Measurements from ENCODE around the gene SYNGR2.

Gene SYNGR2

GRCh38 chr17:78128551-78129350 lies 39.6 kb upstream of the SYNGR2 start, which contains the start of gene TMC6:
TSS of gene TMC6 (minus strand) at chr17:78128755. CDS start at chr17:78126832, 1,923 bp downstream.
- POLR2A ChIA-PET, result interaction anchor here (0.7 to 1.5 kb wide), 3 partner anchors 18 to 602 kb away, joined by 3 to 4 read pairs (median 4); no protein-coding TSS in a partner anchor
- CTCF ChIA-PET, result interaction anchor here (0.6 to 1.5 kb wide), 4 partner anchors 8 to 41 kb away, joined by 3 to 10 read pairs (median 4); no protein-coding TSS in a partner anchor
- DNase-seq (ENCODE audit: extremely low spot score), result peak; percentile 89
- TF ChIP-seq CTCF (IDR thresholded peaks at IDR 0.05; ENCODE audit: control extremely low read depth, extremely low read depth, low read depth, missing control alignments), result no peak

GRCh38 chr17:78129351-78130089 lies 38.9 kb upstream of the SYNGR2 start:
- ChIA-PET CTCF (interaction anchor here (0.9 to 1.7 kb wide), 4 partner anchors 29 to 126 kb away, joined by 3 to 9 read pairs (median 3); no protein-coding TSS in a partner anchor), POLR2A (interaction anchor here (0.7 kb wide), 1 partner anchor 601 kb away, joined by 4 read pairs; no protein-coding TSS in a partner anchor)
- no peak for DNase-seq (ENCODE audit: extremely low spot score)
- TF ChIP-seq CTCF (IDR thresholded peaks at IDR 0.05; ENCODE audit: control extremely low read depth, extremely low read depth, low read depth, missing control alignments), result no peak

- TF ChIP-seq CTCF (IDR thresholded peaks at IDR 0.05; ENCODE audit: control extremely low read depth, extremely low read depth, low read depth, missing control alignments), result no peak
- ChIA-PET CTCF (interaction anchor here (0.9 to 1.7 kb wide), 4 partner anchors 29 to 126 kb away, joined by 3 to 9 read pairs (median 3); no protein-coding TSS in a partner anchor), POLR2A (no interaction called here)
- no peak for DNase-seq (ENCODE audit: extremely low spot score)
These were observed 38.3 kb upstream of the SYNGR2 start for GRCh38 chr17:78130090-78130436.

GRCh38 chr17:78130437-78131101 lies 37.8 kb upstream of the SYNGR2 start, which contains the start of gene TMC8:
TSS of gene TMC8 (plus strand) at chr17:78130771. CDS start at chr17:78131589, 818 bp downstream.
- ChIA-PET CTCF (interaction anchor here (0.9 to 1.7 kb wide), 4 partner anchors 28 to 125 kb away, joined by 3 to 9 read pairs (median 3); no protein-coding TSS in a partner anchor), POLR2A (interaction anchor here (0.6 to 0.7 kb wide), 2 partner anchors 10 to 25 kb away, joined by 4 to 6 read pairs; no protein-coding TSS in a partner anchor)
- TF ChIP-seq CTCF (IDR thresholded peaks at IDR 0.05; ENCODE audit: control extremely low read depth, extremely low read depth, low read depth, missing control alignments), result no peak
- peak; percentile 69 for DNase-seq (ENCODE audit: extremely low spot score)

GRCh38 chr17:78131172-78132083 lies 37.0 kb upstream of the SYNGR2 start:
- ChIA-PET CTCF (interaction anchor here (1.0 to 1.7 kb wide), 2 partner anchors 43 to 45 kb away, joined by 3 to 9 read pairs; no protein-coding TSS in a partner anchor), POLR2A (interaction anchor here (0.6 to 0.7 kb wide), 3 partner anchors 9 to 55 kb away, joined by 4 to 6 read pairs (median 6); no protein-coding TSS in a partner anchor)
- no peak for TF ChIP-seq CTCF (IDR thresholded peaks at IDR 0.05; ENCODE audit: control extremely low read depth, extremely low read depth, low read depth, missing control alignments)
- DNase-seq (ENCODE audit: extremely low spot score), result no peak

All from GM10248 (cell line).